GOT3 (cell line): Measurements from ENCODE around the gene ZAR1.

Source experiments
- DNase-seq: peaks from one replicate; lab custom pipeline; 2025; ENCODE audit warnings: mixed read lengths; lab: John Stamatoyannopoulos, UW

The ZAR1 gene

DNA sequence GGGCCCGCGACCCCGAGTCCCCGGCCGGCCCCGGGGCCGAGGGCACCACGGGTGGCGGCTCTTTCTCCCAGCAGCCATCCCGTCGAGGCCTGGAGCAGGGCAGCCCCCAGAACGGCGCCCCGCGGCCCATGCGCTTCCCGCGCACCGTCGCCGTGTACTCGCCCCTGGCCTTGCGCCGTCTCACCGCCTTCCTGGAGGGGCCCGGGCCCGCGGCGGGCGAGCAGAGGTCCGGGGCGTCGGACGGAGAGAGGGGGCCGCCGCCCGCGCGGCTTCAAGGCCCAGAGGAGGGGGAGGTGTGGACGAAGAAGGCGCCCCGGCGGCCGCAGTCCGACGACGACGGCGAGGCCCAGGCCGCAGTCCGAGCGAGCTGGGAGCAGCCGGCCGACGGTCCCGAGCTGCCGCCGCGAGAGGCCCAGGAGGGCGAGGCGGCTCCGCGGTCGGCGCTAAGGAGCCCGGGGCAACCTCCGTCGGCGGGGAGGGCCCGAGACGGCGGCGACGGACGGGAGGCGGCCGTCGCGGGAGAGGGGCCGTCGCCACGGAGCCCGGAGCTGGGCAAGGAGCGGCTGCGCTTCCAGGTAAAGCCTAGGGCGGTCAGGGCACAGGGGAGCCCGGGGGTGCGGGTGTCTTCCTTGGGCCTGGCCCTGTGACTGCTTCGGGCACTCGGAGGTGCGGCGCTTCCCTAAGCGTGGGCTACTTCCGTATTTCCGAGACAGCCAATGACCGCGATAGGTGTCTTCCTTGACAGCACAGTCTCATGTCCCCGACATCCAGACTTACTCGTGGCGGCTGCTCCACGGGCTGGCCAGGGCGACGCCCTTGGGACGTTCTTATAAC lies 845 bp downstream of the ZAR1 start:
- no peak for DNase-seq

DNA sequence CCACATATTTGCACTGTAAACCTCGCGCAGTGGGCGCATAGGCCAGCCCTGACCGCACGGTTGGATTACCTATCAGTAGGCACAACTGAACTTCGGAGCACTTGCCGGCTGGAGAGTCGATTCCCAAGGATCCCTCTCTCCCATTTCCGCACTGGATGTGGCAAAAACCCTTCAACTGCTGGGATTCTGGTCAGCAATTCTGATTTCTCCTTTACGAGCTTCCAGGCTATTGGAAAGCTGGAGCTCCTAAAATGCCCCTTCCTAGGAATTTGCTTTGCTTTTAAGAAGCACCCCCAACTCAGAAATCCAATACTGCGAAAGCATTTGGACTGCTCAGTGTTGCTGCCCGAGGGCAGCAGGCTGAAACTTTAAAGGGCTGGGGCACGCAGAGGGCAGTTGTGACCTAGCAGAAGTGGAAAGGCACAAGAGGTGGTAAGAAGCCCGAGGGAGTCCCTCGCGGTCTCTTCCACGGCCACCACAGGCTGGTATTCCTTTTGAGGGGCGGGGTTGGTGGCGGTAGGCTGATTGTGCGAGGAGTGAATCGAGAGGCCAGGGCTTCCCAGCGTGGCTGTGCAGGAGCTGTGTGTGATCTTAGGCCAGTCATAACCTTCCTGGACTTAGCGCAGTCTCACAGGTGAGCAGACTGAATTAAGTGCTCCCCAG lies 1.6 kb downstream of the ZAR1 start:
- no peak for DNase-seq

GRCh38 chr4:48493452-48494100 lies 3.5 kb downstream of the ZAR1 start:
- no peak for DNase-seq

DNA sequence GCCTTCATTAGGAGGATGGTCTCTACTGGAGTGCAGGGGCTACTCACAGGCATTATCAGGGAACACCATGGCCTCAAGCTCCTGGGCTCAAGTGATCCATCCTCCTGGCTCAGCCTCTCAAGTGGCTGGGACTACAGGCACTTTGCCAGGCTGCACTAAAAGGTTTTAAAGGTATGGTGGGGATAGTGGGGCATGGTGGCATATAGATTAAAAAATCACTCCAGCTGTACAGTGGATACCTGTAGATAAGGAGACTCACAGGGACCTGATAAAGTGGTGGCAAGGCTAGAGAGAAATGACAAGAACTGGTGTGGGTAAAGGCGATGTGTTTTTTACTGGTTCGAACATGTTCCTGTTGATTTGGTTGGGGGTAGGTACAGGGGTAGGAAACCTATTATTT lies 5.9 kb downstream of the ZAR1 start:
- DNase-seq, result no peak

GRCh38 chr4:48498895-48499294 lies 8.8 kb downstream of the ZAR1 start:
- no peak for DNase-seq

GRCh38 chr4:48499551-48500066 lies 9.6 kb downstream of the ZAR1 start:
- no peak for DNase-seq

DNA sequence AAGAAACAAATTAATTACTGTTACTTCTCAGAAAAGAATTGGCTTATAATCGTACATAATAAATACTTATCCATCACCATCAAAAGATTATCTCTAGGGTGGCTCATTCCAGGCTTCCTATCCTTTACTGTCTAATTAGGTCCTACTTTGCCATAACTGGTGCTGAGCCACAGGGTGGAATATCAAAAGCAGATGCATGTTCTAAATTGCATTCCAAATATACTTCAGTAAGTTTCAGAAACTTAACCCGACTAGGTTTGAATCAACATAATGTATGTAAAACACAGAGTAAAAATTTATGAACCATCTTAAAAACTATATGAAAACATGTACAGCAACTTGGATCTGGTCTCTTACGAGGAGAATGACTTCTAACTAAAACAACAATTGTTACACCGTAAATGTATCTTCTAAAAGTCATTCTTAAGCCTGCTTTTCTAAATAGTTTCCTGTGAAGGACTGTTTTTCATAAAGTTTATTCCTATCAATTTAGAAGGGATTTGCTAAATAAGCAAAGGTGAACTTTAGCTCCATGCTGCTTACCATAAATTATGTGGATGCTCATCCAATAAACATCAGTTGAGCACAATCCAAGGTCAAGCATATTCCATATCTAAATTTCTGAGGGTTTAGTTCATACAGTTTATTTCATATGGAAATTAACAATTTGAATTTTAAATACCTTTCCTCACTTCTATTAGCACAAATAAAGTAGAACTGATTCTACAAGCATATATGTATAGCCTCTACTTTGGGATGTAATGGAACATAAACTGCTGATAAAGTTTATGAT lies 13.4 kb downstream of the ZAR1 start:
- DNase-seq, result no peak

- no peak for DNase-seq
Measured at GRCh38 chr4:48504026-48504330, 13.9 kb downstream of the ZAR1 start.

DNA sequence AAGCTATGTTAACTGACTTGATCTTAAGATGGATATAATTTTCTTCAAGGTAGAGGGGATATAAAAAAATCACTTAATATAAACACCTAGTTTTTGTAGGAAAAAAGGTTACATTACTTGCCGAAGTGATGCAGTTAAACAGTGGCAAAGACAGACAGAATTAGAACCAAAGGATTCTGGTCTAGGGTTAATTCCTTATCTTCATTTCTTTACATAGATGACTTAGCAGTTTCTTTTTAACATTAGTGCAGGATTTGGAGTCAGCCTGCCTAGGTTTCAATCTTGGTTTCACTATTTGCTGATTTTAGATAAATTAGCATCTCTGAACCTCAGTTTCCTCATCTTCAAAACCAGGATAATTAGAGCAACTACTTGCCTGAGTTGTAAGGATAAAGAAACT lies 14.3 kb downstream of the ZAR1 start:
- DNase-seq, result no peak

DNA sequence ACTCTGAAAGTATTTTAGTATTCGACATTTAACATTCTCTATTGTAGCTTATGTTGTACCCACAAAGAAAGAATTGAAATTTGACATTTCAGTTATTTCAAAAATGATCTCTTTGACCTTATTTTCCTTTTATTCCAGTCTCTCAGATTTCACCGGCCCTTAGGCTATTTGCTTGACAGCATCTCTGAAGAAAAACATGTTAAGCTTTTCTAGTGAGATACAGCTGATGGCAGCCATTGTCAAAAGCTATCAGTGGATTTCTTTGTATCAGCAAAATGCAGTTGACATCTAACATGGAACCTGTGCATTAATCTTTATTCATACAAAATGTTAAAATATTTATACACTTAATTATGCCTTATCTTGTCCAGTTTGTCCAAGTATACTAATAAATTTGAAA lies 16.7 kb downstream of the ZAR1 start:
- no peak for DNase-seq

DNA sequence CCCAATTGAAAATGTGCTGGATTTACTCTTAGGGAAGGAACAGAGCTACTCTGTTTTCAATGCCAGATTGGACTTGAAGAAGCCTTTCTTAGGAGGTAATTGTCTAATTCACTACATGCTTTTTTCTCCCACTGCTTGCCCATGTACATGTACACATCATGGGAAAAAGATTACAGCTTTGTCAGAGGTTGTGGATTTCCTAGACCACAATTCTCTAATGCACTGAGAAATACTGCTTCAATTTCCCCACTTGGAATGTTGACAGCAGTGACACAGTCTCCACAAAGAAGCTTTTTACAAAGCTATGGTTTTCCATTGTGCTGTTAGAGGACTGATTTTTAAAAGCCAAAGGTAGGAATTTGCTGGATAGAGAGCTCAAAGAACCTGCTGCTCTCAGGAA lies 19.5 kb downstream of the ZAR1 start:
- DNase-seq, result no peak

- DNase-seq, result no peak
Measured at GRCh38 chr4:48518143-48518542, 28.1 kb downstream of the ZAR1 start.

GRCh38 chr4:48526406-48526805 lies 36.4 kb downstream of the ZAR1 start:
- no peak for DNase-seq

DNA sequence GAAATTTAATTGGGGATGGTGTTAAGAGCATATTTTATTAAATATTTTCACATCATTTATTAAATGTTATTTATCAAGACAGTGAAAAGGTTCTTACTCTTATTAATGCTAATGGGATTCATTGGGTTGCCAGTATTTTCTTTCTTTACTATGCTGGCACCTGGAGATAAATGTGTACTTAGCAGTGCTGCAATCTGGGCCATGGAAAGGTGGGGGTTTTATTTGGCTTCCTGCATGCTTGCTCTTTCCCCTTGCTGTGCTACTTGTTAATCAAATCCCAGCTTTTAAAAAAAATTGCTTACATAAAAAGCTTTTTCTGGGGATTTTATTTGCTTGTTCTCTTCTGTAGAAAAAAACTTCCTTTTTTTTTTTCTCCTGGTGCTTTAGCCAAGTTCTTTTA lies 48.3 kb downstream of the ZAR1 start:
- DNase-seq, result no peak

DNA sequence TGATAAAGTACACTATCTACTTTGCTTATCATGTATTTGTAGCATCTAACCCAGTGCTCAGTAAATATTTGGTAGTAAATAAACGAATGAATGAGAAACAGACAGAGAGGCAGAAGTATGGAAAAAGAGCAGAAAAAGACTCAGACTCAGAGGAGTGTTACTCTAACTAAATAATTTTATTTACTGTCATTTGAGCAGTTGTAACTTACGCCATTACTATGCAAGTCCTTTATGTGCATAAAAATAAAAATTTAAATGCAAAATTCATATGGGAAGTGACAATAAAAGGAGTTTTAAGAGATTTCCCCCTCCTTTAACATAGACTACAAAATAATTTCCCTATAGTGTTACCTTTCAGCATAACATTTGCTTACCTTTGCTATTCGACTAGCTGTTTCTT lies 49.5 kb downstream of the ZAR1 start:
- DNase-seq, result no peak

DNA sequence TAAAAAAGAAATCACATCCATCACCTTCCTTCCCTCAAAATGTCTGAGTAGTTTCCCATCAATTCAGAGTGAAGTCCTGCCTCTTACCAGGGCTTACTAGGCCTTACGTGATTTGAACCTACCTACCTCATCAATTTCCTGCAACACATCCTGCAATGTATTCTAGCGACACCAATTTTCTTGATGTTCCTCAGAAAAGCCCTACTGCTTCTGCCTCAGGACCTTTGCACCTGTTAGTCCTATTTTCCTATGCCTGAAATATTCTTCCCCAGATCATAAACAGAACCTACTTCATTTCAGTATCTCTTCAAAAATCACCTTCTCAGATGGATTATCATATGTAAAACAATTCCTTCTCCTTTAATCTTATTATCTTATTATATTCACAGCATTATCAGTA lies 52.8 kb downstream of the ZAR1 start:
- no peak for DNase-seq

GRCh38 chr4:48543796-48544195 lies 53.7 kb downstream of the ZAR1 start:
- no peak for DNase-seq
